GM21528 (cell line): Measurements from ENCODE around the gene ROCK2.

ENCODE experiments used
- ATAC-seq: cut with Tn5 transposase; IDR thresholded peaks from one replicate; pipeline ENCODE4 v1.9.1; 2021; ENCODE audit warnings: mild to moderate bottlenecking, moderate library complexity; ENCODE audit not compliant: unreplicated experiment, low FRiP score

Gene ROCK2

DNA sequence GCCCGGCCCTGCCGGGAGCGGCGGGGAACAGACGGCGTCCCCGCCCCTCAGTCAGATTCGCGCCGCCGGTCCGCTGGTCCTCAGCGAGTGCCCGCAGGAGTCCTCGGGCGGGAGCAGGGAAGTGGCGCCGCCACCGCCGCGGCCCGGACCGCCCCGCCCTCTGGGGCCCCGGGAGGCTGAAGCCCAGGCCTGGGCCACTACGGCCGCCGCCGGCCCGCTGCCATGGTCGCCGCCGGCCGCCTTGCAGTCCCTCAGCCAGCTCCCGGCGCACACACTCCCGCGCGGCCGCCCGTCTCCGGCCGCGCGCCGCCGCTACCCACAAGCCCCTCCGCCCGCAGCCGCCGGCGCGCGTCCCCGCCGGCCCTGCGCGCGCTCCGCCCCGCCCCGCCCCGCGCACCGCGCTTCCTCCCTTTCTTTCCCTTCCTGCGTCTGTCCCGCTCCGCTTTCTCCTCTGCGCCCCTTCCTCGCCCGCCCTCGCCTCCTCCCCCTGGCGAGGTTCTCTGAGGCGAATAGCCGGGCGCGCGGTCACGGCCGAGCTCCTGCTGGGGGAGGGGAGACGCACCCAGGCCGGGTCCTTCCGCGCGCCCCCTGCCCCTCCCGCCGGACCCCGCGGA is at the start of gene ROCK2:
ROCK2 (minus strand) TSS at position 295 of the 614 bp plus-strand sequence. CDS start 500 bp downstream, outside the sequence.
- ATAC-seq = peak; percentile 66

DNA sequence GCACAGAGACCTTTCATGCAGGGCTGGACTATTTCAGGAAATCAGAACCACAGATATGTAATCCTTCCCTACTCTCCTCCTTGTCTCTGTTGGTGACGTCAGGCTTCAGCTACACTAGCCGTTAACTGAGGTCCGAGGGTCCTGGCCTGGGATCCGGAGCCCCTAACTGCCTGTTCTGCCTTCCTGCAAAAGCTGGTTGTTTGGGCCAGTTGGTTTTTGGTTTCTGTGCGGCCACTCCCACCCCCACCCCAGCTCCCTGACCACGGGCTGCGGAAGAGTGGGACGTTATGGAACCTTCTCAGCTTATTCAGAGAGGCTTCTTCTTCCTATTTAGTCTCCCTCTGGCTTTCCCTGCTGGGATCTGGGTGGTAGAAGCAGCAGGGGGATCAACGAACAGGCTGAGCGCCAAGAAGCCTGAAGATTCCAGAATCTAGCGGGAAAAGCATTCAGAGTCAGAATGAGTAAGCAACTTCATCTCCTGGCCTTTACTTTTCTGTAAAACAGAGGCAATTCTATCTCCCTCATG is 49.3 kb upstream of the ROCK2 start:
- no peak for ATAC-seq

DNA sequence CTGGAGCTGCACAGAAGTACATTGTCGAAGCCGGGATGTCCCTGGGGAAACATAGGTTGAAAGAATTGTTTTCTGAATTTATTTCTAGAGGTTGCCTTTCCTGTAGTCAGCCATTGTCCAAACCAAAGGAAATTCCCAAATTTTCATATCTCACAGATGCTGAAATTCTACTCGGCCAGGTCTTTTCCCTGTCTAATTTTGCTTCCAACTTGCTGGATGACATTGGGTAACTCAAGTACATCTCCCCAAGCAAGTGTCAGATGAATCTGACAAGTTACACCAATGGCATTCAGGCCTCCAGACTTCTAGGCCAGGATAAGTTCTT is 47.5 kb upstream of the ROCK2 start:
- no peak for ATAC-seq

DNA sequence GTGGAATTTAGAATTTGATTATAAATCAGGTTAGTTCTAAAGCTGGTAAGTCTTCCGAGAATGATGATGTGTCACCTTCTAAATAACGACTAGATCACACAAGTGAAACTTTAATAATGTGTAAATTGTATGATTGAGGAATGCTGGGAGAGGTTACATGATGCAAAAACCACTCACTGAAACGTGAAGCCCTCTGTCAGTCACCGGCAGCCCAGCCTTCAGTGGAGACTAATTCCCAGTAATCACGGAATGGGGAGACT is 45.9 kb upstream of the ROCK2 start:
- no peak for ATAC-seq

DNA sequence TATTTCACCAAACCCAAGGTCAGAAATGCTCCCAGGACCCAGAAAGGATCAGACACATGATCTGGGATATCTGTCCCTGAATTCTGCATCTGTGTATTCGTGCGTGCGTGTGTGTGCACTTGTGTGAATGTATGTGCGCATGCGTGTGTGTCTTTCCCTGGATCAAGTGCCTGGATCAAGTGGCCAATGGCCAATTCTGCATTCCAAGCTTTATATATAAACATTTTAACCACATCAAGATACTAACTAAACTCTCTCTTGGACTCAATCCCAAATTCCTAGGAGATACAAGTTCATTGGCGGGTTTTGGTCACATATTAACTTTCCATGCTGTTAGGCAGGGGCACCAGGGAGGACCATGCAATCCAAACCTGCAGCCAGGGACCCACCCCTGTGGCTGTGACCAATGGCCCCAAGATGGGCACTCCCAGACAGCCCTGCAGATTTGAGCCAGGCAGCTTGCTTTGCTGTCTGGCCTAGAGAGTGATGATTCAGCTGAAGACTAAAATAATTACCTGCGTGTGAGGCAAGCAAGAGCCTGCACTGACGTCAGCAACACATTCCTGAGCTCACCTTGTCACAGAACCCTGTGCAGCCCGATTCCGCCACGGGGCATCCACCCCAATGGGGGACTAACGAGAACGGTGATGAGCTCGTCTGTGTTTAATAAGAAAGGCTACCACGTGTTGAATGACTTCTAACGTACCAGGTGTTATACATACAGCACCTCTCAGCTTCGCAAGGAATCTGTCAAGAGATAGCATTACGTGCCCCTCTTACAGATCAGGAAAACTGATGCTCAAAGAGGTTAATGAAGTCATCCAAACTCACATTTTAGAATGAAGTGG is 45.3 kb upstream of the ROCK2 start:
- ATAC-seq = no peak

DNA sequence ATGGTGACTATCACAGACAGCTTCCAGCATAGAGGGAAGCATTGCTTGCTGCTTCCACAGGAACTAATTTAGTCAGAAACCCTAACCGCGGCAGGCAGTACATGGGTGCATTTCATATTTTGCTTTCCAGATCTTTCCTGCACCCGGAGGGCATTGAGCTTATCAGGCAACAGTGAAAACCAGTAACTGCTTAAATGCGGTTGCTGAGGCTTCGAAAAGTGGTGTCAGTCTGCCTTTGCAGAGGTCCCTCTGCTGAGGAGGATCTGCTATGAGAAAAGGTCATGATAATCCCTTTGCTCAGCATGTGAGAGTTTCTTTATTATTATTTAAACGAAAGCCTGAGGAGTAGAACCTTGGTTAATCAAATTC is 44.6 kb upstream of the ROCK2 start:
- ATAC-seq = no peak

DNA sequence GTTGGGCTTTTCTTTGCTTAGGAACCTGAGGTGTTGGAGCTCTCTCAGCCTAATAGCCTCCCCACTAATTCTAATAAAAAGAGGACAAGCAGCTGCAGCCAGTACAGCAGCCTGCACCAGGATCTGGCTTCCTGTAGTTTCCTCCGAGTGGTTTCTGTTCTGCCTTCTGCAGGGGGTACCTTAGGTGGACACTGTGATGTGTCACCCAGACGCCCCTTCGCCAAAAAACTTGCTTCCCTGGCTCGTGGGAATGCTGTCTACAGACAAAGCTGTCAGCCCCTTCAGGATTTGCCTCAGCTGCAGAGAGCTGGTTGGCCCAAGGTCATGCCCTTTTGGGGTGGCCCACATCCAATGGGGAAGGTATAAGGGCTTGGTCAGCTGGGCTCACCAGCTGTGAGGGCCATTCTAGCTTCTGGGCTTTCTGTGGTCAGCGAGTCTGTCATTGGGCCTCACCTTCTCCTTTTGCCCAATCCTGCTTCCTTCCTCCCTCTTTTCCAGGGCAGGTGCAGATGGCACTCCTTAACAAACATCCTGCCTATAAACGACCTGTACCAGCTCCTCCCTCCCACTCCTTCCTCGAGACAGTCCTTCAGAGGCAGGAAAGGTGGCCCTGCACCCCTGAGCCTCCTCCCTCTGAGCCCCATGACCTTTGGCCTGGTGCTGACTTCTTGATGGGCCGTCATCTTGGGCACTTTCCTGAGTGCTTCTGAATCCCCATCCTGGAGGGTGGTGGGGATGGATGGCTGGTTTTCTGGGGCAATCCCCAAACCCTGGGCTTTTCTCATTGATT is 44.0 kb upstream of the ROCK2 start:
- no peak for ATAC-seq

DNA sequence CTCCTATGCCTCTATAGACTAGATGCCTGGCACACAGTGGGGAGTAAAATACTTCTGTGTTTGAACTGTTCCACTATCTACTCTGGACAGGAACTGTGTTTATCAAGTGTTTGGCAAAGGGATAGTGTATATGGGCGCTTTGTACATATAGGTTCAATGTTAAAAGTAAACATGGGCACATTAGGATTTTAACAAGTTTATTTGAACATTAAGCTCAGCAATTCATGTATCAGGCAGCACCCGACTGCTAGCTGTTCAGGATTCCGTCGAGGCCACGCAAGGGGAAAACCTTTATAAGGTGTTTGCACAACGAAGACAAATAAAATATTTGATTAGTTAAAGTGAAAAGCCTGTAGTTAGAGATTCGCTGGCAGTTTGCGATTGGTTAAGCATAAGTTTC is 43.4 kb upstream of the ROCK2 start:
- ATAC-seq = no peak

DNA sequence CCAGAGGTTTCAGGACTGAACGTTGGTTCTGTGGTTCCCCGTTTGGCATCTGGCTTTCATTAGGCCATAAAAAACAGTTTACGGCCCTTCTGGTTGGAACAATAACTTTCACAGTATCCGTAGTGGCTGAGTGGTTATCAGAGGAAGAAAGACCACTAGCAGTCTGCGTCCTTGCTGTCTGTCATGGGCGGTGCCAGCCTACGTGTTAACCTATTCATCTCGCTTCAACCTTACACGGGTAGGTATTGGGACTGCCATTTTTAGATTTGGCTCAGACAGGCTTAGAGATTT is 42.6 kb upstream of the ROCK2 start:
- ATAC-seq = no peak

DNA sequence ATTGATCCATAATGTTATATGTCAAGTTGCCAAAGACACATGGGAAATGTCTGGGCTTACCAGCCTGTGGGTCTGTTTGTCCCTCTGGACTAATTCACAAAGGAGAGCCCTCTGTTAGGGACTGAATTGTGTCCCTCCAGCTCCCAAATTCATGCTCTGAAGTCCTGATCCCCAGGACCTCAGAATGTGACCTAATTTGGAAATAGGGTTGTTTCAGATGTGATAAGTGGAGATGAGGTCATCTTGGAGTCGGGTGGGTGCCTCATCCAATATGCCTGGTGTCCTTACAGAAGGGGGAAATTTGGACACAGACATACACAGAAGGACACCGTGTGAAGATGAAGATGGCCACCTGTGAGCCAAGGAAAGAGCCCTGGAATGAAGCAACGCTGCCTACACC is 41.4 kb upstream of the ROCK2 start:
- ATAC-seq = no peak

DNA sequence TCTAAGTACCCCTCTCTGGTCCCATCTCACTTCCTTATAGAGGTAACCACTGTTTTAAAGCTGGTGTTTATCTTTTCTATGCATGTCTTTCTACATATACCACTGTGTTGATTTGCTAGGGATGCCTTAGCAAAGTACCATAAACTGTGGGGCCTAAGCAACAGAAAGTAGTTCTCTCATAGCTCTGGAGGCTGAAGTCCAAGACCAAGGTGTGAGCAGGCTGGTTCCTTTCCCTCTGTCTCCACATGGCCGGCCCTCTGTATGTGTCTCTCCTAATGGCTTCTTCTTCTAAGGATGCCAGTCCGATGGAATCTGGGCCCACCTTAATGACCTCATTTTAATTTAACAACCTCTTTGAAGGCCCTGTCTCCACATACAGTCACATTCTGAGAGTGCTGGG is 40.8 kb upstream of the ROCK2 start:
- ATAC-seq = no peak

DNA sequence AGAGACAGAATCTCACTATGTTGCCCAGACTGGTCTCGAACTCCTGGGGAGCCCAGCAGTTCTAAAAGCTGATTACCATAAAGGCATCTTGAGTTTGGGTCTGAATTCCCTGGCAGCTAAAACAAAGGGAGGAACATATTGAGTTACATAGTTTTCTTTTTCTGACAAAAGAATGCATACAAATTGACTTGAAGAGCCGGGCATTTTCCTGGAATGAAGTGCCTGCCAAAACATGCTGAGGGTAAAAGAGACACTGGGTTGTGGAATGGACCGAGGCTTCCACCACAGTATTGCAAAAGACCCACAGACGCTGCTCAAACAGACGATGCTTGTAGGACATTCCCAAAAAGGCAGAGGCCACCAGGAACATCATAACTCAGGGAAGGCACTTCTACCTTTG is 35.1 kb upstream of the ROCK2 start:
- no peak for ATAC-seq

DNA sequence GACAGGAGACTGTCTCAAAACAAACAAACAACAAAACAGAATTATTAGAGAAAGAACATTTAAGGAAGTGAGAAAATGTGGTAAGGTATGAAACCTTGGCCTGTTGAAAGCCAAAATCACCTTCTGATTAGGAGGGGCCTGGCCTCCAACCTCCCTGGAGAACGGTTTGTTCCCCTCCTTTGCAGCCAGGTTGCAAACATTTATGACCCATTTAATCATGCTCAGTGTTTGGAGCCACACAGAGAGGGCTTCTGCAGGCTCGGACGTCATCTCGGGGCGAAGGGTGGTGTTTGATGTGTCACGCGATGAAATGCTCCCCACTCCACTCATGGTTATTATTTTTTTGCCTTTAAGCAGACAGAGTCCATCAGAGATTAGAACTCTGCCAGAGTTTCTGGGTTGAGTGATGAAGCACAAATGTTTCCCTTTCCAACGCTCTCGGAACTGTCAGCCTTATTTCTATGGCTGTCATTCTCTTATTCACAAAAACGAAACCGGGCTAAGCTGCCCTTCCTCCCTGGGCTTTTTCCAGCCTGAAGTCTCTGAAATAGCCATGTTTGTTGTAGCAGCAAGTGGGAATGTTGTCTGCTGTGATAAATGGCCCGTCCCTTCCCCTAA is 33.6 kb upstream of the ROCK2 start:
- ATAC-seq = peak; percentile 94

DNA sequence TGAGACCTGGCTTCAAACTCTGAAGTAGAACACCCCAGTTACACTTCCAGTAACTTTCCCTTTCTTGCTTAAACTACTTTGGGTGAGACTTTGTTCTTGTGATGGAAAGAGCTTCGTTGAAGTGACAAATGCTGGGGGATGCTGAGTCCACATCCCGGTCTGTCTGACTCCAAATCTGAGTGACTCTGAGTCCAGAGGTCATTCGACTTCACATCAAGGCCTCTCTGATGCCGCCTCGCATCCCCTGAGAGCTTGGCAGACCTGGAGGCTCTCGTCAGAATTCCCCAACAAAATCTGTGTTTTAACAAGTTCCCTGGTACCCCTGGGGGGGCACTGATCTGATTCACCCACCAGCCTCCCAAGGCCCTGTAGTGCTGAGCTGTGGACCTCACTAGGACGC is 31.6 kb upstream of the ROCK2 start:
- no peak for ATAC-seq

DNA sequence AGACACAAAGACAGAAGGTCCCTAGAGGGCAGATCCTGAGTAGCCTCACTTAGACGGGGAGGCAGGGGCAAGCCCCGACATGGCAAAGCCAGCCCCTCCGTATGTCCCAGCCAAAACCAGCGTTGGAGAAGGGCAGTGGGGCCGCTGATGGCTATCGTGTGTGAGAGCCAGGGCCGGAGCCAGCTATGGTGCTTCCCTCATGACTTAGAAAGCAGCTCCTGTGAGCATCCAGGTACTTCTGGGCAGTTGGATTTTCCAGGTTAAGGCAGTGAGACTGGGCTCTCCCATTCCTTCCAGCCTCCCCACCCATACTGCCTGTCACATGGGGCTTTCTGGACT is 31.2 kb upstream of the ROCK2 start:
- no peak for ATAC-seq

DNA sequence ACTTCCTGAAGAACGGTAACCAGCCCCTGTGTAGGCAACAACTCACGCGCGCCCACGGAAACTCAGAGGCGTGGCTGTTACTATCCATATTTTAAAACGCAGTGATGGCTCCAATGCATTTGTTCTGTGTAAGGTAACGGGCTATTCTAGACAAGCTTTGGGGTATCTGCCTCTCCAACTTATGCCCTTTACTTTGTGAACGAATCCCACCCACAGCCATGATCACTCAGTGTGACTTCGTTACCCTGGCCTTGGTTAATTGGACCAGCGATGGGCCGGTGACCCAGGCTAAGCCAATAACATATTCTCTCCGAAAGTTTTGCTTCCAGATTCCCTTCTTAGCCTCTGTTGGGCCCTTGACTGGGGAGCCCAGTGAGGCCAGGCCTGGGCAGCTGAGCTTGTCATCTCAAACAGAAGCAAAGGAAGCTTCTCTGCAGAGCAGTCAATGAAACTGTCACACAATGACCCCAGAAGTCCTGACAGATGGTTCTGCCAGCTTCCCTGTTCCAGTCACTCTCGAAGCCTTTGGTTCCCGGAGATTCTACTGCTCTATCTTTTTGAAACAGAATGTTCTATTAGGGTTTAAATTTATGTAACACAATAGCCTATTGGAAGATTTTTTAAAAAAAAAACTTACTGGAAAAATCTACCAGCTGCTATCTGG is 30.7 kb upstream of the ROCK2 start:
- ATAC-seq = no peak

DNA sequence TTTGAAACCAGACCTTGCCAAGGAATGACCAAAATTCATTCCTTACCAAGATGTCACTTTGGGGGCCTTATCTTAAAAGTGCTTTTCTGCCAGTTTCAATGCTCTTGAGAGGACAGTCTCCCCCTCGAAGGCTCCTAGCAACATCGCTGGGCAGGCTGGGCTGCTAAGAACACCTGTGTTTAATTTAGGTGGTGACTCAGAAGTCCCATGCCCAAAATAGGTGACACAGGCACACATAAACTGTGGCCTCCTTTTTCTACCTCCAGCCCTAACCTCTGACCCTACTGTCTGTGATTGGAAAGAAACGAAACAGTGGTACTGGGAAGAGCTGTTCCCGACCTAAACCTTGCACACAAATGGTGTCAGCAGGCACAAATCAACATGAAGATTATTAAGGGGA is 28.7 kb upstream of the ROCK2 start:
- no peak for ATAC-seq

DNA sequence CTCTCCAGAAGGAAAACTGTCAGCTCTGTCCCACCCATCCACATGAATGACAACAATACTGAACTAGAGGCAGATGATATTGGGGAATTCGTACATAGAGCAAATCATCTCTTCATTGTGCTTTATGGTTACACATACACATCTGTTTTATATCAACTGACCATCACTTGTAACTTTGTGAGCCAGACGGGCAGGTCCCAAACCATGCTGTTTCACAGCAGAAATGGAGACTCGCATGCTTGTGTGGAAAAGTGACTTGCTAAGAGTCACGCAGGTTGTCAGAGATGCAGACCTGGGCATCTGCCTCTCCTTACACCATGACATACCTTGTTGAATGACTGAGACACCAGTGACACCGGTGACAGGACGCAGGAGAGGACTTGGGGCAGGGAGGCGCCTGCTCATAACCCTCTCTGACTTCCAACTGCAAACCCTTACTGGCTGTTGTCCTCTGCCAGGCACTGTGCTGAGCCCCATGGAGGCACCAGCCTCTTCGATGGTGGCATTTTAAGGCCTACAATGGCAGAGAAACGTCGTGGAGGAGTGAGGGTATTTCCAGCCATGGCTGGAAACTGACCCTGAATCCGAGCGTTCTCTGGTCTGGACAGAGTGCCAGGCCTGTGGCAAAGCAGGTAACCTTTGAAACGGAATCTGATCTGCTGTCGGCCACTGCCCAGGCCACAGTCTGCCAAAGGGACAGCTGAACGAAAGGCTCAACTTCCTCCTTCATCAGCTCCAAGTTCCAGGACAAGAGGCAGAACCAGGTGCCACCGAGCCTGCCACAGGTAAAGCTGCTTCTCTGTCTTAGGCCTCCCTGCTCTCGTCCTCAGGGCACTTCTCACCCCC is 26.9 kb upstream of the ROCK2 start:
- ATAC-seq = no peak

DNA sequence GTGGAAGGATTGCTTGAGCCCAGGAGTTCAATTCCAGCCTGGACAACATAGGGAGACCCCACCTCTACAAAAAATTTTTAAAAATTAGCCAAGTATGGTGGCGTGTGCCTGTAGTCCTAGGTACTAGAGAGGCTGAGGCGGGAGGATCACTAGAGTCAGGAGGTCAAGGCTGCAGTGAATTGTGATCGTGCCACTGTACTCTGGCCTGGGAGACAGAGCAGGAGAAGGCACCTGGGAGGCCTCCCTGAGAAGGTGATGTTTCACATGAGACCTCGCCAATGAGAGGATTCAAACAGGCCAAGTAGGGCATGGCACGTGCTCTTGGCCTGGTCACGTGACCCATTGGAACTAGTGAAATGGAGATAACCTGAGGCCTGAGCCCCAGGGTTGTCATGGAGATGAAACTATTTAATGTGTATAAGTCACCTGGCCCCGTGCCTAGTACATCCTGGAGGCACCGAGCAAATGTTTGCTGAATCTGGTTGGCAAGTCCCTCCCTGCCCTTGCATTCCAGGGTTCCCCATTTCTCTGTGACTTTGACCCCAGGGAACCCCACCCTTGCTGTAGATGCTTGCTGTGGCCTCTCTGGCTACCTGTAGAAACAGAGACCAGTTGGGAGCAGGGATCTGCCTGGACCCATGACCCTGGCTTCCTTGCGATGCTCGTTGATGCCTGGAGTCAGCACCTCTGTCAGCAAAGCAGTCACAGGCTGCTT is 26.1 kb upstream of the ROCK2 start:
- ATAC-seq = no peak
